Ascending aorta (tissue), 2 donors: ENCODE results near the gene HS2ST1. TPM values are rescaled to one million over a fixed set of nuclear protein-coding genes. Genes with fewer than 3 reads are reported as not detected.

Experiments used
- DNase-seq, 2 donors: peaks; one replicate each; pipeline ENCODE4 v3.0.0-alpha.2; 2019; ENCODE audit warnings: low spot score in 2 of 2
- H3K27ac ChIP-seq, 2 donors: fragments of 200-600 bp; sonication (generic); one replicate each; pipeline ENCODE4 v1.5.1; 2016 to 2017; ENCODE audit warnings: mild to moderate bottlenecking in 1 of 2
- H3K27me3 ChIP-seq: fragments of 200-600 bp; sonication (generic); one replicate; pipeline ENCODE4 v1.5.1; 2017
- H3K36me3 ChIP-seq, 2 donors: fragments of 200-600 bp; sonication (generic); one replicate each; pipeline ENCODE4 v1.5.1; 2016
- H3K4me1 ChIP-seq, 2 donors: fragments of 200-600 bp; sonication (generic); one replicate each; pipeline ENCODE4 v1.5.1; 2016 to 2017; ENCODE audit warnings: mild to moderate bottlenecking in 1 of 2
- H3K4me3 ChIP-seq, 2 donors: fragments of 200-600 bp; sonication (generic); one replicate each; pipeline ENCODE4 v1.5.1; 2016 to 2017; ENCODE audit warnings: mild to moderate bottlenecking in 1 of 2
- H3K9me3 ChIP-seq, 2 donors: fragments of 200-600 bp; sonication (generic); one replicate each; pipeline ENCODE4 v1.5.1; 2016
- CTCF ChIP-seq, 3 experiments: fragments of 200-600 bp in 2 of 3; fragments of 450-650 bp in 1 of 3; sonication (generic) in 2 of 3; IDR thresholded peaks; one replicate each; pipeline ENCODE4 v1.5.1; 2016 to 2019; ENCODE audit warnings: antibody characterized with exemption in 3 of 3, mild to moderate bottlenecking in 1 of 3, moderate library complexity in 1 of 3
- intact Hi-C: fragments of 100-400 bp; cut with DNase I; formaldehyde crosslinking; loops from one replicate; pipeline ENCODE4 v1.15.1; 2023
- total RNA-seq: library from RNA; depleted of rRNA; stranded (reverse); fragments of >200 nt; gene quantifications from one replicate; pipeline ENCODE4 v1.1.0, GENCODE V29; 2016

Gene HS2ST1
- total RNA-seq, 1 donor from 2014 or later: 15.8 TPM

GRCh38 chr1:87103074-87103473 is 188.6 kb downstream of the HS2ST1 start:
- no peaks in the 10 kb centered on the region for H3K27me3 ChIP-seq
- DNase-seq: no peak
- H3K36me3 ChIP-seq: peaks cover 0 to 3% of the 10 kb centered on the region in 2 donors
- H3K4me3 ChIP-seq: no peak overlapping the region
- H3K27ac ChIP-seq: no peak overlapping the region
- H3K4me1 ChIP-seq: no peaks in the 10 kb centered on the region
- TF ChIP-seq CTCF (IDR thresholded peaks at IDR 0.05): no peak
- intact Hi-C loops: no loop called here
- peaks cover 0 to 11% of the 10 kb centered on the region in 2 donors for H3K9me3 ChIP-seq

- Histone ChIP-seq H3K36me3 (no peaks in the 10 kb centered on the region), H3K9me3 (peaks cover 0 to 11% of the 10 kb centered on the region in 2 donors), H3K27ac (no peak overlapping the region), H3K27me3 (no peaks in the 10 kb centered on the region), H3K4me3 (no peak overlapping the region), H3K4me1 (no peaks in the 10 kb centered on the region)
- DNase-seq: no peak
- no peak for TF ChIP-seq CTCF (IDR thresholded peaks at IDR 0.05)
- intact Hi-C loops: no loop called here
These were observed 189.7 kb downstream of the HS2ST1 start for GRCh38 chr1:87104140-87104539.

- Histone ChIP-seq H3K4me1 (no peaks in the 10 kb centered on the region), H3K4me3 (no peak overlapping the region), H3K9me3 (peaks cover 0 to 9% of the 10 kb centered on the region in 2 donors), H3K27ac (no peak overlapping the region), H3K27me3 (no peaks in the 10 kb centered on the region), H3K36me3 (no peaks in the 10 kb centered on the region)
- intact Hi-C loops: no loop called here
- no peak for TF ChIP-seq CTCF (IDR thresholded peaks at IDR 0.05)
- no peak for DNase-seq
These were observed 190.5 kb downstream of the HS2ST1 start for GRCh38 chr1:87104945-87105344.

GRCh38 chr1:87106144-87106543 is 191.7 kb downstream of the HS2ST1 start:
- no peak for TF ChIP-seq CTCF (IDR thresholded peaks at IDR 0.05)
- DNase-seq: no peak
- no peak overlapping the region for H3K4me3 ChIP-seq
- no peaks in the 10 kb centered on the region for H3K27me3 ChIP-seq
- no peaks in the 10 kb centered on the region for H3K9me3 ChIP-seq
- H3K4me1 ChIP-seq: no peaks in the 10 kb centered on the region
- H3K36me3 ChIP-seq: no peaks in the 10 kb centered on the region
- H3K27ac ChIP-seq: no peak overlapping the region
- intact Hi-C loops: no loop called here

- no peaks in the 10 kb centered on the region for H3K36me3 ChIP-seq
- no peak overlapping the region for H3K4me3 ChIP-seq
- DNase-seq: no peak
- no peak for TF ChIP-seq CTCF (IDR thresholded peaks at IDR 0.05)
- no peak overlapping the region for H3K27ac ChIP-seq
- intact Hi-C loops: no loop called here
- no peaks in the 10 kb centered on the region for H3K4me1 ChIP-seq
- H3K9me3 ChIP-seq: no peaks in the 10 kb centered on the region
- H3K27me3 ChIP-seq: no peaks in the 10 kb centered on the region
These were observed 192.4 kb downstream of the HS2ST1 start for GRCh38 chr1:87106867-87107266.

GRCh38 chr1:87108228-87108627 is 193.8 kb downstream of the HS2ST1 start:
- no peaks in the 10 kb centered on the region for H3K27me3 ChIP-seq
- H3K36me3 ChIP-seq: no peaks in the 10 kb centered on the region
- no peaks in the 10 kb centered on the region for H3K4me1 ChIP-seq
- no peak for TF ChIP-seq CTCF (IDR thresholded peaks at IDR 0.05)
- H3K4me3 ChIP-seq: no peak overlapping the region
- no peak for DNase-seq
- no peaks in the 10 kb centered on the region for H3K9me3 ChIP-seq
- intact Hi-C loops: no loop called here
- no peak overlapping the region for H3K27ac ChIP-seq
